IMR-90 (cell line): ENCODE measurements around the gene PRTFDC1. TPM values are rescaled to one million over a fixed set of nuclear protein-coding genes. Genes with fewer than 3 reads are reported as not detected.

ENCODE experiments used
- ATAC-seq: fragments of 200-7000 bp; cut with Tn5 transposase; 2 replicates; pipeline ENCODE4 v1.9.1; 2020; ENCODE audit warnings: low read depth, mild to moderate bottlenecking, moderate library complexity
- BruUV-seq: library from RNA; stranded (reverse); fragments of 400-500 nt; replicated peaks from 2 replicates; lab custom pipeline; 2021; lab: Mats Ljungman, UMichigan
- CTCF ChIA-PET: fragments of 300-600 bp; formaldehyde crosslinking; extraction: SDS; loops from one replicate; lab custom pipeline; 2021; ENCODE audit warnings: antibody characterized with exemption; lab: Yijun Ruan, JAX
- POLR2A ChIA-PET: fragments of 300-600 bp; sonication (Branson Sonifier 250); formaldehyde crosslinking; loops from one replicate; lab custom pipeline; 2022; ENCODE audit warnings: antibody characterized with exemption; ENCODE audit not compliant: unreplicated experiment; lab: Charles Lee
- DNase-seq: peaks from one replicate; pipeline ENCODE4 v3.0.0; 2013
- H2AFZ ChIP-seq: replicated peaks from 2 replicates; pipeline ENCODE3; 2013; ENCODE audit warnings: low read length, mild to moderate bottlenecking; ENCODE audit not compliant: poor library complexity
- H2AK5ac ChIP-seq: 2 replicates; pipeline ENCODE4 v1.6.1; 2013; ENCODE audit warnings: low read depth, low read length, inconsistent platforms
- H2AK9ac ChIP-seq: replicated peaks from 2 replicates; pipeline ENCODE3; 2013; ENCODE audit warnings: mild to moderate bottlenecking, low read depth, low read length, moderate library complexity; ENCODE audit not compliant: poor library complexity
- H2BK120ac ChIP-seq: 2 replicates; pipeline ENCODE4 v1.6.1; 2013; ENCODE audit warnings: low read depth, low read length, inconsistent platforms
- H2BK15ac ChIP-seq: 3 replicates; pipeline ENCODE4 v1.6.1; 2013; ENCODE audit warnings: low read depth, low read length, inconsistent platforms
- H2BK20ac ChIP-seq: 2 replicates; pipeline ENCODE4 v1.6.1; 2013; ENCODE audit warnings: low read depth, mild to moderate bottlenecking, inconsistent platforms, low read length, moderate library complexity
- H2BK5ac ChIP-seq: 2 replicates; pipeline ENCODE4 v1.6.1; 2013; ENCODE audit warnings: mild to moderate bottlenecking, low read depth, low read length, inconsistent platforms; ENCODE audit not compliant: poor library complexity, severe bottlenecking
- H3K14ac ChIP-seq: replicated peaks from 2 replicates; pipeline ENCODE4 v1.6.1; 2013; ENCODE audit warnings: low read depth, low read length, inconsistent platforms
- H3K18ac ChIP-seq: 2 replicates; pipeline ENCODE4 v1.6.1; 2013; ENCODE audit warnings: low read depth, low read length, control low read depth
- H3K23ac ChIP-seq: 2 replicates; pipeline ENCODE4 v1.6.1; 2013; ENCODE audit warnings: low read depth, low read length, inconsistent platforms
- H3K27ac ChIP-seq: 2 replicates; pipeline ENCODE4 v1.5.1; 2013; ENCODE audit warnings: mild to moderate bottlenecking, control low read depth, low read length; ENCODE audit not compliant: insufficient read depth
- H3K27me3 ChIP-seq: 2 replicates; pipeline ENCODE4 v1.6.1; 2013; ENCODE audit warnings: low read length; ENCODE audit not compliant: control insufficient read depth, insufficient read depth
- H3K36me3 ChIP-seq: 2 replicates; pipeline ENCODE4 v1.6.1; 2013; ENCODE audit warnings: low read length, mixed read lengths; ENCODE audit not compliant: control insufficient read depth, insufficient read depth
- H3K4ac ChIP-seq: 2 replicates; pipeline ENCODE4 v1.6.1; 2013; ENCODE audit warnings: low read depth, low read length, inconsistent platforms
- H3K4me1 ChIP-seq: 2 replicates; pipeline ENCODE4 v1.6.1; 2013; ENCODE audit warnings: low read length, mixed read lengths; ENCODE audit not compliant: control insufficient read depth, insufficient read depth
- H3K4me2 ChIP-seq: 2 replicates; pipeline ENCODE4 v1.6.1; 2013; ENCODE audit warnings: low read depth, mild to moderate bottlenecking, control low read depth, low read length, moderate library complexity
- H3K4me3 ChIP-seq: 2 replicates; pipeline ENCODE4 v1.5.1; 2013; ENCODE audit warnings: low read depth, mild to moderate bottlenecking, control low read depth, low read length, moderate library complexity; ENCODE audit not compliant: insufficient read depth
- H3K56ac ChIP-seq: 2 replicates; pipeline ENCODE4 v1.6.1; 2013; ENCODE audit warnings: low read length, inconsistent platforms; ENCODE audit not compliant: insufficient read depth; ENCODE audit errors: extremely low read depth
- H3K79me1 ChIP-seq, 2 experiments: 2 replicates each; pipeline ENCODE4 v1.6.1; 2013; ENCODE audit warnings: low read length in 2 of 2, inconsistent platforms in 1 of 2, low read depth in 1 of 2
- H3K9ac ChIP-seq: 2 replicates; pipeline ENCODE4 v1.6.1; 2013; ENCODE audit warnings: low read depth, low read length, control low read depth
- H3K9me1 ChIP-seq: 2 replicates; pipeline ENCODE4 v1.6.1; 2013; ENCODE audit warnings: low read length, inconsistent platforms; ENCODE audit not compliant: insufficient read depth
- H3K9me3 ChIP-seq: 2 replicates; pipeline ENCODE4 v1.6.1; 2013; ENCODE audit warnings: low read length; ENCODE audit not compliant: control insufficient read depth, insufficient read depth
- H4K20me1 ChIP-seq: 2 replicates; pipeline ENCODE4 v1.6.1; 2013; ENCODE audit warnings: low read length, inconsistent platforms; ENCODE audit not compliant: insufficient read depth
- H4K5ac ChIP-seq: 2 replicates; pipeline ENCODE4 v1.6.1; 2013; ENCODE audit warnings: mild to moderate bottlenecking, low read depth, low read length, control low read depth
- H4K8ac ChIP-seq, 2 experiments: 2 replicates each; pipeline ENCODE4 v1.6.1; 2013; ENCODE audit warnings: low read depth in 2 of 2, low read length in 2 of 2, control low read depth in 1 of 2, inconsistent platforms in 1 of 2
- H4K91ac ChIP-seq: 2 replicates; pipeline ENCODE4 v1.6.1; 2013; ENCODE audit warnings: low read depth, low read length, inconsistent platforms; ENCODE audit not compliant: insufficient read depth
- BHLHE40 ChIP-seq: fragments of 150-350 bp; IDR thresholded peaks from 2 replicates; pipeline ENCODE4 v1.6.1; 2016; ENCODE audit warnings: mild to moderate bottlenecking, low read depth, low read length
- CEBPB ChIP-seq: IDR thresholded peaks from 2 replicates; pipeline ENCODE4 v1.6.1; 2012; ENCODE audit warnings: low read depth, low read length, improper control_type of control experiment
- CTCF ChIP-seq: conservative IDR thresholded peaks from 2 replicates; pipeline ENCODE4 v1.5.1; 2012; ENCODE audit warnings: mild to moderate bottlenecking, low read depth, low read length, improper control_type of control experiment
- MAFK ChIP-seq: IDR thresholded peaks from 2 replicates; pipeline ENCODE4 v1.6.1; 2012; ENCODE audit warnings: low read depth, low read length, improper control_type of control experiment
- MAZ ChIP-seq: IDR thresholded peaks from 2 replicates; pipeline ENCODE4 v1.6.1; 2012; ENCODE audit warnings: low read depth, mild to moderate bottlenecking, low read length, improper control_type of control experiment, moderate library complexity, borderline replicate concordance
- MXI1 ChIP-seq: IDR thresholded peaks from 2 replicates; pipeline ENCODE4 v1.6.1; 2012; ENCODE audit warnings: low read depth, mild to moderate bottlenecking, low read length, moderate library complexity, borderline replicate concordance
- POLR2A ChIP-seq: IDR thresholded peaks from 2 replicates; pipeline ENCODE4 v1.6.1; 2012; ENCODE audit warnings: mild to moderate bottlenecking, low read depth, low read length
- RAD21 ChIP-seq: IDR thresholded peaks from 2 replicates; pipeline ENCODE4 v1.6.1; 2012; ENCODE audit warnings: low read length, improper control_type of control experiment
- RCOR1 ChIP-seq: IDR thresholded peaks from 2 replicates; pipeline ENCODE4 v1.6.1; 2012; ENCODE audit warnings: mild to moderate bottlenecking, low read length, improper control_type of control experiment; ENCODE audit not compliant: insufficient replicate concordance
- SMC3 ChIP-seq: fragments of 150-350 bp; IDR thresholded peaks from 2 replicates; pipeline ENCODE4 v1.6.1; 2016; ENCODE audit warnings: low read depth, mild to moderate bottlenecking, antibody characterized with exemption, low read length, moderate library complexity
- USF2 ChIP-seq: fragments of 150-350 bp; IDR thresholded peaks from 2 replicates; pipeline ENCODE4 v1.6.1; 2017; ENCODE audit warnings: mild to moderate bottlenecking, antibody characterized with exemption, low read length, low read depth
- WGBS, 2 experiments: methylation state at CpG; one replicate each; pipeline versions ENCODE4 v1.1.5 to v1.1.7; 2013; ENCODE audit warnings: missing lambda C conversion rate in 2 of 2; ENCODE audit not compliant: insufficient read length in 1 of 2; ENCODE audit errors: extremely low coverage in 2 of 2; 5-methylcytosine and 5-hydroxymethylcytosine counted together
- dilution Hi-C: fragments of 300-500 bp; cut with HindIII; formaldehyde crosslinking; loops from one replicate; pipeline ENCODE4 v1.14.3; 2018; ENCODE audit warnings: low sequenced_read_pairs; ENCODE audit not compliant: unreplicated experiment
- in situ Hi-C: fragments of 300-500 bp; cut with MboI; formaldehyde crosslinking; loops from 3 replicates; pipeline ENCODE4 v1.14.3; 2019; ENCODE audit warnings: low sequenced_read_pairs, inconsistent platforms, mixed read lengths
- intact Hi-C: fragments of 100-400 bp; cut with micrococcal nuclease; formaldehyde crosslinking; loops from 2 replicates; pipeline ENCODE4 v1.10.0; 2022
- polyA plus RNA-seq, 3 experiments: library from polyadenylated mRNA; depleted of rRNA; stranded (reverse); fragments of >200 nt; gene quantifications; 2 replicates each; pipeline ENCODE4 v1.2.3, GENCODE V29; 2012; ENCODE audit warnings: low replicate concordance in 1 of 3
- total RNA-seq: library from RNA; depleted of rRNA; stranded (reverse); fragments of >200 nt; gene quantifications from 2 replicates; pipeline ENCODE4 v1.2.3, GENCODE V29; 2012

Gene PRTFDC1
- total and polyA plus RNA-seq, 2 of the 4 experiments (the other 2 are of a cell fraction), result 12.3 to 17.9 TPM

GRCh38 chr10:24983130-24983529 is 30.7 kb upstream of the PRTFDC1 start:
- no peaks in the 10 kb centered on the region for H3K9me3 ChIP-seq
- no TSS peak for BruUV-seq
- H3K14ac ChIP-seq, result no peak overlapping the region
- no peaks in the 10 kb centered on the region for H3K79me1 ChIP-seq
- no peak overlapping the region for H2BK20ac ChIP-seq
- H2BK120ac ChIP-seq, result no peak overlapping the region
- DNase-seq (no peak), ATAC-seq (no peak)
- intact Hi-C loops (no loop called here), in situ Hi-C loops (loop anchor here (10.0 kb wide), 1 partner anchor 348 kb away; no protein-coding TSS in a partner anchor), dilution Hi-C loops (no loop called here)
- TF ChIP-seq MAZ, result no peak
- no peak for TF ChIP-seq USF2
- TF ChIP-seq MXI1, result no peak
- TF ChIP-seq POLR2A, result no peak
- TF ChIP-seq RAD21, result no peak
- no peak for TF ChIP-seq SMC3
- no peak for TF ChIP-seq MAFK
- no peak for TF ChIP-seq CEBPB
- TF ChIP-seq CTCF, result no peak
- TF ChIP-seq RCOR1, result no peak
- TF ChIP-seq BHLHE40, result no peak
- H3K4ac ChIP-seq, result no peak overlapping the region
- peaks cover 3% of the 10 kb centered on the region; the same call in 1 of the 2 replicates for H3K9me1 ChIP-seq
- no peak overlapping the region for H3K9ac ChIP-seq
- H3K18ac ChIP-seq, result no peak overlapping the region
- no peak overlapping the region for H4K8ac ChIP-seq
- no peak overlapping the region for H3K23ac ChIP-seq
- WGBS, 2 experiments, result no CpG with 5 or more reads among the region's 4 CpGs
- no peak overlapping the region for H2AK9ac ChIP-seq
- POLR2A ChIA-PET, result no interaction called here
- H3K4me3 ChIP-seq, result no peak overlapping the region
- no peaks in the 10 kb centered on the region for H4K20me1 ChIP-seq
- CTCF ChIA-PET, result interaction anchor here (0.8 to 1.4 kb wide), 2 partner anchors 10 to 341 kb away, joined by 3 to 4 read pairs; no protein-coding TSS in a partner anchor
- H4K91ac ChIP-seq, result no peak overlapping the region
- no peak overlapping the region for H2AK5ac ChIP-seq
- no peaks in the 10 kb centered on the region for H3K36me3 ChIP-seq
- no peak overlapping the region for H3K56ac ChIP-seq
- H4K5ac ChIP-seq, result no peak overlapping the region
- H2BK15ac ChIP-seq, result no peak overlapping the region
- no peak overlapping the region for H3K4me2 ChIP-seq
- H2AFZ ChIP-seq, result no peak overlapping the region
- no peak overlapping the region for H3K27ac ChIP-seq
- no peaks in the 10 kb centered on the region for H3K27me3 ChIP-seq
- no peak overlapping the region for H2BK5ac ChIP-seq
- no peaks in the 10 kb centered on the region for H3K4me1 ChIP-seq
